CD4-positive, alpha-beta T cell (primary cell): ENCODE measurements around the gene CYB5B. TPM values are rescaled to one million over a fixed set of nuclear protein-coding genes. Genes with fewer than 3 reads are reported as not detected.

Experiments
- ATAC-seq: fragments of 200-7000 bp; cut with Tn5 transposase; one replicate; pipeline ENCODE4 v1.10.0; 2022; ENCODE audit warnings: mild to moderate bottlenecking; ENCODE audit not compliant: poor library complexity
- CTCF ChIA-PET: fragments of 350-600 bp; sonication (Branson Sonifier 250); formaldehyde crosslinking; loops from one replicate; lab custom pipeline; 2021; ENCODE audit warnings: antibody characterized with exemption, inconsistent platforms; lab: Charles Lee
- POLR2A ChIA-PET: fragments of 350-600 bp; sonication (Branson Sonifier 250); formaldehyde crosslinking; loops from one replicate; lab custom pipeline; 2021; ENCODE audit warnings: antibody characterized with exemption, inconsistent platforms; lab: Charles Lee
- DNase-seq, 14 experiments: peaks; one replicate each; pipeline ENCODE4 v3.0.0-alpha.2; 2013 to 2020; ENCODE audit warnings: mixed read lengths in 2 of 14
- H3K27ac ChIP-seq, 2 donors: one replicate each; pipeline versions ENCODE4 v1.5.1 to v1.7.0; 2013; ENCODE audit warnings: low read length in 2 of 2, low read depth in 1 of 2, mild to moderate bottlenecking in 1 of 2
- H3K27me3 ChIP-seq, 2 experiments: 1 replicate in 1 of 2; 2 replicates in 1 of 2; pipeline versions ENCODE4 v1.6.1 to v1.7.0; 2013; ENCODE audit warnings: low read length in 2 of 2, control low read depth in 1 of 2, mild to moderate bottlenecking in 1 of 2, moderate library complexity in 1 of 2; ENCODE audit not compliant: insufficient read depth in 2 of 2, control insufficient read depth in 1 of 2
- H3K36me3 ChIP-seq: one replicate; pipeline ENCODE4 v1.6.1; 2013; ENCODE audit warnings: low read length, control low read depth; ENCODE audit not compliant: insufficient read depth
- H3K4me1 ChIP-seq: one replicate; pipeline ENCODE4 v1.6.1; 2013; ENCODE audit warnings: low read length, control low read depth; ENCODE audit not compliant: insufficient read depth
- H3K4me3 ChIP-seq: one replicate; pipeline ENCODE4 v1.5.1; 2013; ENCODE audit warnings: mild to moderate bottlenecking, low read length, moderate library complexity
- H3K9me3 ChIP-seq, 2 experiments: 1 replicate in 1 of 2; 2 replicates in 1 of 2; pipeline versions ENCODE4 v1.6.1 to v1.7.0; 2013; ENCODE audit warnings: low read length in 2 of 2, mild to moderate bottlenecking in 2 of 2, control low read depth in 1 of 2, moderate library complexity in 1 of 2; ENCODE audit not compliant: control insufficient read depth in 1 of 2, insufficient read depth in 1 of 2
- H3K27ac Mint-ChIP-seq: one replicate; pipeline ENCODE4 v1.8.0; 2020; ENCODE audit warnings: mixed read lengths
- H3K27me3 Mint-ChIP-seq: one replicate; pipeline ENCODE4 v1.8.0; 2021; ENCODE audit warnings: mixed read lengths
- H3K36me3 Mint-ChIP-seq: one replicate; pipeline ENCODE4 v1.8.0; 2021; ENCODE audit warnings: low read depth, mixed read lengths
- H3K4me1 Mint-ChIP-seq: one replicate; pipeline ENCODE4 v1.8.0; 2021; ENCODE audit warnings: low read depth, mixed read lengths
- H3K4me3 Mint-ChIP-seq: one replicate; pipeline ENCODE4 v1.8.0; 2020; ENCODE audit warnings: mild to moderate bottlenecking, mixed read lengths
- H3K9me3 Mint-ChIP-seq: one replicate; pipeline ENCODE4 v1.8.0; 2020; ENCODE audit warnings: mixed read lengths
- CTCF ChIP-seq: fragments of 200-600 bp; IDR thresholded peaks from one replicate; pipeline ENCODE4 v1.8.0; 2022; ENCODE audit warnings: antibody characterized with exemption, mild to moderate bottlenecking
- intact Hi-C, 2 experiments: fragments of 100-400 bp; cut with DNase I in 1 of 2; cut with micrococcal nuclease in 1 of 2; formaldehyde crosslinking; loops; one replicate each; pipeline versions ENCODE4 v1.15.1 to v1.9.0; 2023 to 2025; cut with DNase I, micrococcal nuclease
- total RNA-seq, 174 experiments: library from RNA in 2 of 174; stranded (reverse) in 2 of 174; gene quantifications; one replicate each; pipeline ENCODE4 v1.2.3 and lab custom pipeline; 2021 to 2026

Gene CYB5B
- total RNA-seq, 2 experiments from 2014 or later: 16.0 to 18.3 TPM

- intact Hi-C loops: no loop called here
- Mint-ChIP-seq H3K9me3 (no peaks in the 10 kb centered on the region), H3K27me3 (no peaks in the 10 kb centered on the region), H3K4me1 (peaks cover under 1% of the 10 kb centered on the region), H3K4me3 (no peak overlapping the region), H3K27ac (no peak overlapping the region), H3K36me3 (no peaks in the 10 kb centered on the region)
- no peak overlapping the region for H3K27ac ChIP-seq
- H3K36me3 ChIP-seq: no peaks in the 10 kb centered on the region
- no peak for TF ChIP-seq CTCF
- no peaks in the 10 kb centered on the region for H3K4me1 ChIP-seq
- H3K27me3 ChIP-seq: no peaks in the 10 kb centered on the region
- no peak for ATAC-seq
- no peak overlapping the region for H3K4me3 ChIP-seq
- CTCF ChIA-PET: no interaction called here
- no peaks in the 10 kb centered on the region for H3K9me3 ChIP-seq
- DNase-seq: no peak
- POLR2A ChIA-PET: interaction anchor here (1.3 kb wide), 1 partner anchor 20 kb away, joined by 3 read pairs; the partner anchor contains the start of gene CYB5B
These were observed 19.1 kb upstream of the CYB5B start for GRCh38 chr16:69405326-69405725.

- Histone ChIP-seq H3K36me3 (no peaks in the 10 kb centered on the region), H3K9me3 (no peaks in the 10 kb centered on the region), H3K4me3 (no peak overlapping the region), H3K27ac (no peak overlapping the region), H3K27me3 (no peaks in the 10 kb centered on the region), H3K4me1 (peaks cover under 1% of the 10 kb centered on the region)
- Mint-ChIP-seq H3K4me1 (peaks cover 5% of the 10 kb centered on the region), H3K9me3 (no peaks in the 10 kb centered on the region), H3K36me3 (no peaks in the 10 kb centered on the region), H3K27me3 (no peaks in the 10 kb centered on the region), H3K4me3 (no peak overlapping the region), H3K27ac (no peak overlapping the region)
- no peak for TF ChIP-seq CTCF
- DNase-seq (no peak), ATAC-seq (no peak)
- ChIA-PET POLR2A (no interaction called here), CTCF (no interaction called here)
- intact Hi-C loops: no loop called here
These were observed 18.7 kb upstream of the CYB5B start for GRCh38 chr16:69405757-69406156.

- no peak for TF ChIP-seq CTCF
- Histone ChIP-seq H3K27ac (no peak overlapping the region), H3K4me3 (no peak overlapping the region), H3K36me3 (no peaks in the 10 kb centered on the region), H3K27me3 (no peaks in the 10 kb centered on the region), H3K4me1 (peaks cover 4% of the 10 kb centered on the region), H3K9me3 (no peaks in the 10 kb centered on the region)
- DNase-seq: no peak
- Mint-ChIP-seq H3K9me3 (no peaks in the 10 kb centered on the region), H3K27me3 (no peaks in the 10 kb centered on the region), H3K27ac (no peak overlapping the region), H3K4me1 (peaks cover 16% of the 10 kb centered on the region), H3K4me3 (no peak overlapping the region), H3K36me3 (no peaks in the 10 kb centered on the region)
- POLR2A ChIA-PET: interaction anchor here (1.1 kb wide), 1 partner anchor 11 kb away, joined by 5 read pairs; no protein-coding TSS in a partner anchor
- CTCF ChIA-PET: no interaction called here
- intact Hi-C loops: no loop called here
- ATAC-seq: no peak
These were observed 17.6 kb upstream of the CYB5B start for GRCh38 chr16:69406780-69407331.
